Activated naive CD4-positive, alpha-beta T cell treated with anti-CD3 and anti-CD28 coated beads, Interleukin-2, amount 50 U/mL, for 24 hours (primary cell): ENCODE data around the gene MANF.

Experiments
- H3K27ac Mint-ChIP-seq: one replicate; pipeline ENCODE4 v1.8.0; 2021; ENCODE audit warnings: mild to moderate bottlenecking, mixed read lengths
- H3K27me3 Mint-ChIP-seq: one replicate; pipeline ENCODE4 v1.8.0; 2021; ENCODE audit warnings: mixed read lengths
- H3K36me3 Mint-ChIP-seq: one replicate; pipeline ENCODE4 v1.8.0; 2021; ENCODE audit warnings: mixed read lengths
- H3K4me1 Mint-ChIP-seq: one replicate; pipeline ENCODE4 v1.8.0; 2021; ENCODE audit warnings: mixed read lengths
- H3K4me3 Mint-ChIP-seq: one replicate; pipeline ENCODE4 v1.8.0; 2021; ENCODE audit warnings: mild to moderate bottlenecking, mixed read lengths
- H3K9me3 Mint-ChIP-seq: one replicate; pipeline ENCODE4 v1.8.0; 2021; ENCODE audit warnings: mixed read lengths

Gene MANF

DNA sequence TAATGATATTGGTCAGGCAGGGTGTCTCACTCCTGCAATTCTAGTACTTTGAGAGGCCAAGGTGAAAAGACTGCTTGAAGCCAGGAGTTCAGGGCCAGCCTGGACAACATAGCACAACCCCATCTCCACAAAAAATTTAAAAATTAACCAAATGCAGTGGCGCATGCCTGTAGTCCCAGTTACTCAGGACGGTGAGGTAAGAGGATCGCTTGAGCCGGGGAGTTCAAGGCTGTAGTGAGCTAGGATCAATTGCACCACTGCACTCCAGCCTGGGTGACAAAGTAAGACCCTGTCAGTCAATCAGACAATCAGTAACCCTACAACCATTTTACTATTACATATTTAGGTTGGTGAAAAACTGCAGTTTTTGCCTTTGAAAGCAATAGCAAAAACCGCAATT, 49.0 kb downstream of the MANF start:
- Mint-ChIP-seq H3K36me3 (peaks cover 12% of the 10 kb centered on the region), H3K27me3 (no peaks in the 10 kb centered on the region), H3K9me3 (no peaks in the 10 kb centered on the region), H3K4me3 (no peak overlapping the region), H3K27ac (no peak overlapping the region), H3K4me1 (peaks cover 10% of the 10 kb centered on the region)

DNA sequence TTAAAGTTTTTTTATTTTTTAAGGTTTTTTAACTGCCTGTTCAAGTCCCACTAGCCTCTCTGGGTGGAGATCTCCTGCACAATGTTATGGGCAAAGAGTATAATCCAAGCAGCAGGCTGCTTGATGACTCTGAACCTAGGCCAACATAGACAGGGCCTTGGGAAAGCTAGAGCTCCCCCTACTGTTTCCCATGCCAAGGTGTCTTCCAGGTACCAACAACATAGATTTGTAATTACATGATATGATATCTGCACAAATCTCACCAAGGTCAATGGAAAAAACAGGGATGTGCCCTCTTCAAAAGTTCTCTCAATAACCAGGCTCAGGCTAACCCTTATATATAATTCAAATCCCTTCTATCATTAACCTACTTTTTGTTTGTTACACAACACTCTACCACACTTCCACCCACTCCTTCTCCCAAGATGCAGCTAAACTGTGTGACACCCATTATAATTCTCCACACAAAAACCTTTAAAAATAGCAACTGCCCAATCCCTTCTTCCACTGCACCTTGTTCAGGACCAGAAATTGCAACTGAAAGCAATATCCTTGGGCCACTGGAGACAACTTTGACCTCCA, 49.7 kb downstream of the MANF start:
- Mint-ChIP-seq H3K27ac (peak overlapping the region; percentile 31), H3K4me1 (peaks cover 10% of the 10 kb centered on the region), H3K4me3 (no peak overlapping the region), H3K36me3 (peaks cover 12% of the 10 kb centered on the region), H3K9me3 (no peaks in the 10 kb centered on the region), H3K27me3 (no peaks in the 10 kb centered on the region)

GRCh38 chr3:51436998-51437639, 52.0 kb downstream of the MANF start:
- Mint-ChIP-seq H3K36me3 (peaks cover 13% of the 10 kb centered on the region), H3K4me3 (no peak overlapping the region), H3K27ac (no peak overlapping the region), H3K4me1 (peaks cover 17% of the 10 kb centered on the region), H3K27me3 (no peaks in the 10 kb centered on the region), H3K9me3 (no peaks in the 10 kb centered on the region)
